Measurements from ENCODE around the gene KRT28.

The KRT28 gene

GRCh38 chr17:40799859-40800258, at the start of gene KRT28:
Gene KRT28, minus strand, starts transcription at chr17:40799959. Its CDS starts 66 bp downstream, at chr17:40799893.
- H3K4me1 Mint-ChIP-seq: no peaks in the 10 kb centered on the region
- H3K36me3 Mint-ChIP-seq (ENCODE audit: insufficient read depth): no peaks in the 10 kb centered on the region
- H3K4me3 Mint-ChIP-seq: no peak within 1 kb of the TSS
- ATAC-seq (replicated peaks; ENCODE audit: extremely low read depth, poor library complexity, severe bottlenecking) (no peak), DNase-seq (ENCODE audit: low spot score in 2 of 2) (no peak)
- H3K9me3 Mint-ChIP-seq: no peaks in the 10 kb centered on the region
- no peak within 1 kb of the TSS for H3K27ac Mint-ChIP-seq (ENCODE audit: low read depth)
- peaks cover 30% of the 10 kb centered on the region for H3K27me3 Mint-ChIP-seq

- DNase-seq (ENCODE audit: low spot score in 2 of 2) (no peak), ATAC-seq (replicated peaks; ENCODE audit: extremely low read depth, poor library complexity, severe bottlenecking) (no peak)
- Mint-ChIP-seq H3K27me3 (peaks cover 52% of the 10 kb centered on the region), H3K4me3 (no peak overlapping the region), H3K36me3 (ENCODE audit: insufficient read depth) (no peaks in the 10 kb centered on the region), H3K4me1 (no peaks in the 10 kb centered on the region), H3K9me3 (no peaks in the 10 kb centered on the region), H3K27ac (ENCODE audit: low read depth) (no peak overlapping the region)
Observed at GRCh38 chr17:40848583-40849235, 49.0 kb upstream of the KRT28 start.

- Mint-ChIP-seq H3K27ac (ENCODE audit: low read depth) (no peak overlapping the region), H3K27me3 (peaks cover 47% of the 10 kb centered on the region), H3K4me1 (no peaks in the 10 kb centered on the region), H3K9me3 (no peaks in the 10 kb centered on the region), H3K36me3 (ENCODE audit: insufficient read depth) (no peaks in the 10 kb centered on the region), H3K4me3 (no peak overlapping the region)
- ATAC-seq (replicated peaks; ENCODE audit: extremely low read depth, poor library complexity, severe bottlenecking) (no peak), DNase-seq (ENCODE audit: low spot score in 2 of 2) (no peak)
Observed at GRCh38 chr17:40846515-40847144, 46.9 kb upstream of the KRT28 start.

GRCh38 chr17:40844671-40845107, 44.9 kb upstream of the KRT28 start:
- no peak overlapping the region for H3K4me3 Mint-ChIP-seq
- no peaks in the 10 kb centered on the region for H3K4me1 Mint-ChIP-seq
- H3K27me3 Mint-ChIP-seq: peaks cover 46% of the 10 kb centered on the region
- no peak for ATAC-seq (replicated peaks; ENCODE audit: extremely low read depth, poor library complexity, severe bottlenecking)
- no peak for DNase-seq (ENCODE audit: low spot score in 2 of 2)
- no peaks in the 10 kb centered on the region for H3K36me3 Mint-ChIP-seq (ENCODE audit: insufficient read depth)
- no peak overlapping the region for H3K27ac Mint-ChIP-seq (ENCODE audit: low read depth)
- H3K9me3 Mint-ChIP-seq: no peaks in the 10 kb centered on the region

- H3K4me1 Mint-ChIP-seq: no peaks in the 10 kb centered on the region
- no peaks in the 10 kb centered on the region for H3K36me3 Mint-ChIP-seq (ENCODE audit: insufficient read depth)
- no peak overlapping the region for H3K4me3 Mint-ChIP-seq
- peaks cover 46% of the 10 kb centered on the region for H3K27me3 Mint-ChIP-seq
- DNase-seq (ENCODE audit: low spot score in 2 of 2) (no peak), ATAC-seq (replicated peaks; ENCODE audit: extremely low read depth, poor library complexity, severe bottlenecking) (no peak)
- H3K27ac Mint-ChIP-seq (ENCODE audit: low read depth): no peak overlapping the region
- no peaks in the 10 kb centered on the region for H3K9me3 Mint-ChIP-seq
Observed at GRCh38 chr17:40843242-40843641, 43.5 kb upstream of the KRT28 start.

- Mint-ChIP-seq H3K27me3 (peaks cover 45% of the 10 kb centered on the region), H3K4me3 (no peak overlapping the region), H3K4me1 (no peaks in the 10 kb centered on the region), H3K9me3 (no peaks in the 10 kb centered on the region), H3K36me3 (ENCODE audit: insufficient read depth) (no peaks in the 10 kb centered on the region), H3K27ac (ENCODE audit: low read depth) (no peak overlapping the region)
- DNase-seq (ENCODE audit: low spot score in 2 of 2) (no peak), ATAC-seq (replicated peaks; ENCODE audit: extremely low read depth, poor library complexity, severe bottlenecking) (no peak)
Observed at GRCh38 chr17:40841246-40841645, 41.5 kb upstream of the KRT28 start.

GRCh38 chr17:40839194-40839593, 39.4 kb upstream of the KRT28 start:
- no peak for DNase-seq (ENCODE audit: low spot score in 2 of 2)
- Mint-ChIP-seq H3K4me1 (no peaks in the 10 kb centered on the region), H3K36me3 (ENCODE audit: insufficient read depth) (peaks cover 4% of the 10 kb centered on the region), H3K27me3 (peaks cover 24% of the 10 kb centered on the region), H3K9me3 (no peaks in the 10 kb centered on the region), H3K27ac (ENCODE audit: low read depth) (no peak overlapping the region), H3K4me3 (no peak overlapping the region)
- ATAC-seq (replicated peaks; ENCODE audit: extremely low read depth, poor library complexity, severe bottlenecking): no peak

- DNase-seq (ENCODE audit: low spot score in 2 of 2) (no peak), ATAC-seq (replicated peaks; ENCODE audit: extremely low read depth, poor library complexity, severe bottlenecking) (no peak)
- Mint-ChIP-seq H3K36me3 (ENCODE audit: insufficient read depth) (peaks cover 4% of the 10 kb centered on the region), H3K4me1 (peaks cover 5% of the 10 kb centered on the region), H3K4me3 (no peak overlapping the region), H3K9me3 (no peaks in the 10 kb centered on the region), H3K27me3 (peaks cover 5% of the 10 kb centered on the region), H3K27ac (ENCODE audit: low read depth) (no peak overlapping the region)
Observed at GRCh38 chr17:40836020-40836419, 36.3 kb upstream of the KRT28 start.

- H3K36me3 Mint-ChIP-seq (ENCODE audit: insufficient read depth): peaks cover 4% of the 10 kb centered on the region
- peaks cover 5% of the 10 kb centered on the region for H3K4me1 Mint-ChIP-seq
- no peaks in the 10 kb centered on the region for H3K27me3 Mint-ChIP-seq
- DNase-seq (ENCODE audit: low spot score in 2 of 2): no peak
- no peaks in the 10 kb centered on the region for H3K9me3 Mint-ChIP-seq
- no peak for ATAC-seq (replicated peaks; ENCODE audit: extremely low read depth, poor library complexity, severe bottlenecking)
- H3K4me3 Mint-ChIP-seq: no peak overlapping the region
- H3K27ac Mint-ChIP-seq (ENCODE audit: low read depth): no peak overlapping the region
Observed at GRCh38 chr17:40833882-40834281, 34.1 kb upstream of the KRT28 start.

GRCh38 chr17:40832840-40833239, 33.1 kb upstream of the KRT28 start:
- H3K4me1 Mint-ChIP-seq: peaks cover 13% of the 10 kb centered on the region
- H3K9me3 Mint-ChIP-seq: no peaks in the 10 kb centered on the region
- no peak overlapping the region for H3K27ac Mint-ChIP-seq (ENCODE audit: low read depth)
- H3K27me3 Mint-ChIP-seq: no peaks in the 10 kb centered on the region
- no peak for DNase-seq (ENCODE audit: low spot score in 2 of 2)
- no peak overlapping the region for H3K4me3 Mint-ChIP-seq
- no peak for ATAC-seq (replicated peaks; ENCODE audit: extremely low read depth, poor library complexity, severe bottlenecking)
- peaks cover 4% of the 10 kb centered on the region for H3K36me3 Mint-ChIP-seq (ENCODE audit: insufficient read depth)

- Mint-ChIP-seq H3K4me3 (no peak overlapping the region), H3K27me3 (no peaks in the 10 kb centered on the region), H3K27ac (ENCODE audit: low read depth) (no peak overlapping the region), H3K9me3 (no peaks in the 10 kb centered on the region), H3K4me1 (peaks cover 16% of the 10 kb centered on the region), H3K36me3 (ENCODE audit: insufficient read depth) (no peaks in the 10 kb centered on the region)
- DNase-seq (ENCODE audit: low spot score in 2 of 2): no peak
- ATAC-seq (replicated peaks; ENCODE audit: extremely low read depth, poor library complexity, severe bottlenecking): no peak
Observed at GRCh38 chr17:40830085-40830776, 30.5 kb upstream of the KRT28 start.

GRCh38 chr17:40828454-40829044, 28.8 kb upstream of the KRT28 start:
- no peaks in the 10 kb centered on the region for H3K9me3 Mint-ChIP-seq
- H3K27ac Mint-ChIP-seq (ENCODE audit: low read depth): peak overlapping the region; percentile 1
- H3K4me1 Mint-ChIP-seq: peaks cover 14% of the 10 kb centered on the region
- DNase-seq (ENCODE audit: low spot score in 2 of 2) (no peak), ATAC-seq (replicated peaks; ENCODE audit: extremely low read depth, poor library complexity, severe bottlenecking) (no peak)
- no peak overlapping the region for H3K4me3 Mint-ChIP-seq
- no peaks in the 10 kb centered on the region for H3K36me3 Mint-ChIP-seq (ENCODE audit: insufficient read depth)
- H3K27me3 Mint-ChIP-seq: no peaks in the 10 kb centered on the region

Measured in central memory CD8-positive, alpha-beta T cell (primary cell).